ENCODE measurements around the gene ADARB2. TPM values are rescaled to one million over a fixed set of nuclear protein-coding genes. Genes with fewer than 3 reads are reported as not detected.

The ADARB2 gene
- total RNA-seq, 2 donors from 2014 or later, result 8.0 to 12.2 TPM

GRCh38 chr10:1290071-1290471 is 447.3 kb downstream of the ADARB2 start:
- WGBS, 2 donors, result 63 to 70% methylated on average over 8 of the region's 8 CpGs

GRCh38 chr10:1289591-1289990 is 447.7 kb downstream of the ADARB2 start:
- H3K4me3 ChIP-seq, result no peak overlapping the region
- no peak overlapping the region for H3K27ac ChIP-seq
- no peak for TF ChIP-seq POLR2A (IDR thresholded peaks at IDR 0.05)
- TF ChIP-seq CTCF (IDR thresholded peaks at IDR 0.05), result no peak
- intact Hi-C loops (cut with DNase I), result no loop called here
- no peaks in the 10 kb centered on the region for H3K9me3 ChIP-seq
- H3K4me1 ChIP-seq, result no peaks in the 10 kb centered on the region
- WGBS, 2 donors, result 68 to 73% methylated on average over 10 to 11 of the region's 16 CpGs
- no peak for DNase-seq
- ATAC-seq, result no peak
- H3K27me3 ChIP-seq, result no peaks in the 10 kb centered on the region
- H3K36me3 ChIP-seq (replicated peaks in 1 of 2; ENCODE audit: insufficient read depth in 1 of 2, low read depth in 2 of 2), result no peaks in the 10 kb centered on the region

More at GRCh38 chr10:1290071-1290471, 447.3 kb downstream of the ADARB2 start:
- intact Hi-C loops (cut with DNase I), result no loop called here
- Histone ChIP-seq H3K27ac (no peak overlapping the region), H3K9me3 (no peaks in the 10 kb centered on the region), H3K36me3 (replicated peaks in 1 of 2; ENCODE audit: insufficient read depth in 1 of 2, low read depth in 2 of 2) (no peaks in the 10 kb centered on the region), H3K4me3 (no peak overlapping the region), H3K4me1 (no peaks in the 10 kb centered on the region), H3K27me3 (no peaks in the 10 kb centered on the region)
- DNase-seq (no peak), ATAC-seq (no peak)
- TF ChIP-seq POLR2A (IDR thresholded peaks at IDR 0.05), result no peak
- no peak for TF ChIP-seq CTCF (IDR thresholded peaks at IDR 0.05)

- ATAC-seq, result no peak
- H3K27me3 ChIP-seq, result no peaks in the 10 kb centered on the region
- no peak for TF ChIP-seq CTCF (IDR thresholded peaks at IDR 0.05)
- TF ChIP-seq POLR2A (IDR thresholded peaks at IDR 0.05), result no peak
- no peak overlapping the region for H3K4me3 ChIP-seq
- H3K27ac ChIP-seq, result no peak overlapping the region
- intact Hi-C loops (cut with DNase I), result no loop called here
- H3K4me1 ChIP-seq, result no peaks in the 10 kb centered on the region
- no peaks in the 10 kb centered on the region for H3K36me3 ChIP-seq (replicated peaks in 1 of 2; ENCODE audit: insufficient read depth in 1 of 2, low read depth in 2 of 2)
- DNase-seq, result no peak
- WGBS, 2 donors, result 25 to 32% methylated on average over 6 of the region's 6 CpGs
- no peaks in the 10 kb centered on the region for H3K9me3 ChIP-seq
Measured at GRCh38 chr10:1287971-1288401, 449.3 kb downstream of the ADARB2 start.

GRCh38 chr10:1287487-1287886 is 449.8 kb downstream of the ADARB2 start:
- ATAC-seq (no peak), DNase-seq (no peak)
- H3K27ac ChIP-seq, result no peak overlapping the region
- no peaks in the 10 kb centered on the region for H3K27me3 ChIP-seq
- H3K9me3 ChIP-seq, result no peaks in the 10 kb centered on the region
- no peak overlapping the region for H3K4me3 ChIP-seq
- intact Hi-C loops (cut with DNase I), result no loop called here
- TF ChIP-seq CTCF (IDR thresholded peaks at IDR 0.05) (no peak), POLR2A (IDR thresholded peaks at IDR 0.05) (no peak)
- 60 to 76% methylated on average over 7 of the region's 7 CpGs for WGBS, 2 donors
- no peaks in the 10 kb centered on the region for H3K36me3 ChIP-seq (replicated peaks in 1 of 2; ENCODE audit: insufficient read depth in 1 of 2, low read depth in 2 of 2)
- H3K4me1 ChIP-seq, result no peaks in the 10 kb centered on the region

- Histone ChIP-seq H3K27ac (no peak overlapping the region), H3K36me3 (replicated peaks in 1 of 2; ENCODE audit: insufficient read depth in 1 of 2, low read depth in 2 of 2) (no peaks in the 10 kb centered on the region), H3K27me3 (no peaks in the 10 kb centered on the region), H3K9me3 (no peaks in the 10 kb centered on the region), H3K4me1 (no peaks in the 10 kb centered on the region), H3K4me3 (no peak overlapping the region)
- TF ChIP-seq CTCF (IDR thresholded peaks at IDR 0.05) (no peak), POLR2A (IDR thresholded peaks at IDR 0.05) (no peak)
- ATAC-seq (no peak), DNase-seq (no peak)
- 62 to 68% methylated on average over 7 to 8 of the region's 8 CpGs for WGBS, 2 donors
- intact Hi-C loops (cut with DNase I), result no loop called here
Measured at GRCh38 chr10:1284076-1284475, 453.2 kb downstream of the ADARB2 start.
